Parathyroid adenoma (tissue), 2 donors: ENCODE data around the gene NUDT1.

ENCODE experiments used
- H2AFZ ChIP-seq: fragments of 300-600 bp; sonication (generic); one replicate; pipeline ENCODE4 v1.7.0; 2017; ENCODE audit warnings: antibody characterized with exemption, mild to moderate bottlenecking
- H3K27ac ChIP-seq: fragments of 300-600 bp; sonication (generic); one replicate; pipeline ENCODE4 v1.7.0; 2017
- H3K27me3 ChIP-seq: fragments of 300-600 bp; sonication (generic); one replicate; pipeline ENCODE4 v1.7.0; 2017; ENCODE audit warnings: low read length; ENCODE audit not compliant: control insufficient read depth, insufficient read depth
- H3K36me3 ChIP-seq: fragments of 300-600 bp; sonication (generic); one replicate; pipeline ENCODE4 v1.7.0; 2017; ENCODE audit warnings: low read length; ENCODE audit not compliant: control insufficient read depth, insufficient read depth
- H3K4me1 ChIP-seq: fragments of 300-600 bp; sonication (generic); one replicate; pipeline ENCODE4 v1.7.0; 2017; ENCODE audit warnings: control low read depth
- H3K4me2 ChIP-seq: fragments of 300-600 bp; sonication (generic); one replicate; pipeline ENCODE4 v1.7.0; 2017; ENCODE audit warnings: low read length
- H3K4me3 ChIP-seq: fragments of 300-600 bp; sonication (generic); one replicate; pipeline ENCODE4 v1.7.0; 2017; ENCODE audit warnings: low read depth, low read length
- H3K79me2 ChIP-seq: fragments of 300-600 bp; sonication (generic); one replicate; pipeline ENCODE4 v1.7.0; 2017; ENCODE audit warnings: control low read depth
- H3K9ac ChIP-seq: fragments of 300-600 bp; sonication (generic); one replicate; pipeline ENCODE4 v1.7.0; 2017; ENCODE audit warnings: mild to moderate bottlenecking
- H3K9me3 ChIP-seq: fragments of 300-600 bp; sonication (generic); one replicate; pipeline ENCODE4 v1.7.0; 2017; ENCODE audit warnings: low read length; ENCODE audit not compliant: control insufficient read depth
- CTCF ChIP-seq: fragments of 300-600 bp; sonication (generic); IDR thresholded peaks from one replicate; pipeline ENCODE4 v1.7.0; 2017; ENCODE audit warnings: antibody characterized with exemption, mild to moderate bottlenecking
- donor health status: primary hyperparathyroidism.

The NUDT1 gene

GRCh38 chr7:2217716-2218443, 24.1 kb upstream of the NUDT1 start:
- H3K79me2 ChIP-seq: no peaks in the 10 kb centered on the region
- H3K36me3 ChIP-seq: peaks cover 2% of the 10 kb centered on the region
- TF ChIP-seq CTCF: no peak

DNA sequence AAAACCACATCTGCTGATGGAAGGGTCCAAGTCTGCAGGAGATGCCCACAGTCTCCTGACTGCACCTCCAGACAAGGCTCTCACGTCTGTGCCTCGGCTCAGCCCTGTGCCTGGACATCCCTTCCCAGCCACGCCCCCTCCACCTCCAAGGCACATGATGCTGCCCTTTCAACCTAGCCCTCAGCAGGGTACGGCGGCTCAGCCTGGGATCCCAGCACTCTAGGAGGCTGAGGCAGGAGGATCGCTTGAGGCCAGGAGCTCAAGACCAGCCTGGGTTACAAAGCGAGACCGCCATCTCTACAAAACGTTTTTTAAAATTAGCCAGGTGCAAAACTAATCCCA, 23.6 kb upstream of the NUDT1 start:
- Histone ChIP-seq H3K36me3 (peaks cover 2% of the 10 kb centered on the region), H3K4me3 (no peak overlapping the region), H2AFZ (no peak overlapping the region), H3K9me3 (no peaks in the 10 kb centered on the region), H3K79me2 (no peaks in the 10 kb centered on the region), H3K4me2 (no peak overlapping the region), H3K27me3 (no peaks in the 10 kb centered on the region), H3K27ac (no peak overlapping the region), H3K4me1 (no peaks in the 10 kb centered on the region), H3K9ac (no peak overlapping the region)
- TF ChIP-seq CTCF: no peak

More at GRCh38 chr7:2217716-2218443, 24.1 kb upstream of the NUDT1 start:
- Histone ChIP-seq H3K27me3 (no peaks in the 10 kb centered on the region), H3K4me2 (no peak overlapping the region), H3K4me1 (no peaks in the 10 kb centered on the region), H3K4me3 (no peak overlapping the region), H3K27ac (no peak overlapping the region), H3K9ac (no peak overlapping the region), H3K9me3 (no peaks in the 10 kb centered on the region), H2AFZ (no peak overlapping the region)

GRCh38 chr7:2219136-2219535, 22.9 kb upstream of the NUDT1 start:
- Histone ChIP-seq H3K27ac (no peak overlapping the region), H2AFZ (no peak overlapping the region), H3K4me3 (no peak overlapping the region), H3K27me3 (no peaks in the 10 kb centered on the region), H3K4me1 (no peaks in the 10 kb centered on the region), H3K9me3 (no peaks in the 10 kb centered on the region), H3K4me2 (no peak overlapping the region), H3K9ac (no peak overlapping the region), H3K79me2 (peaks cover under 1% of the 10 kb centered on the region), H3K36me3 (peaks cover 2% of the 10 kb centered on the region)
- no peak for TF ChIP-seq CTCF

DNA sequence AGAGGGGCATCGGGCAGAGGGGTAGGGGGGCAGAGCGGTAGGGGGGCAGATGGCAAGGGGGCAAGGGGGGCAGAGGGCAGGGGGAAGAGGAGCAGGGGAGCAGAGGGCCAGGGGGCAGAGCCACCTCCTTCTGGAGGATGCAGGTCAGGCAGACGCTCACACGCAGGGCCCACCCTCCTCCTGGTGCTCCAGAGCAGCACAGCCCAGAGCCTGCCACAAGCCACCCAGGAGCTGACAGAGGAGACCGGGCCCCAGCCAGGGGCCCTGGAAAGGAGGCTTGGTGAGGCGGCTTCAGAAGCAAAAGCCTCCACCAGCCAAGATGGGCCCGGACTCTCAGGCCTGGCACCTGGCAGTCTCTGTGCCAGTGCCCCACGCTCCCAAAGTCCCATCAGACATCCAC, 22.4 kb upstream of the NUDT1 start:
- no peaks in the 10 kb centered on the region for H3K27me3 ChIP-seq
- no peak overlapping the region for H3K4me3 ChIP-seq
- H3K9me3 ChIP-seq: no peaks in the 10 kb centered on the region
- H3K9ac ChIP-seq: no peak overlapping the region
- H3K27ac ChIP-seq: no peak overlapping the region
- H3K36me3 ChIP-seq: peaks cover 2% of the 10 kb centered on the region
- no peak overlapping the region for H2AFZ ChIP-seq
- TF ChIP-seq CTCF: no peak
- H3K4me2 ChIP-seq: no peak overlapping the region
- peaks cover 3% of the 10 kb centered on the region for H3K79me2 ChIP-seq
- H3K4me1 ChIP-seq: no peaks in the 10 kb centered on the region

DNA sequence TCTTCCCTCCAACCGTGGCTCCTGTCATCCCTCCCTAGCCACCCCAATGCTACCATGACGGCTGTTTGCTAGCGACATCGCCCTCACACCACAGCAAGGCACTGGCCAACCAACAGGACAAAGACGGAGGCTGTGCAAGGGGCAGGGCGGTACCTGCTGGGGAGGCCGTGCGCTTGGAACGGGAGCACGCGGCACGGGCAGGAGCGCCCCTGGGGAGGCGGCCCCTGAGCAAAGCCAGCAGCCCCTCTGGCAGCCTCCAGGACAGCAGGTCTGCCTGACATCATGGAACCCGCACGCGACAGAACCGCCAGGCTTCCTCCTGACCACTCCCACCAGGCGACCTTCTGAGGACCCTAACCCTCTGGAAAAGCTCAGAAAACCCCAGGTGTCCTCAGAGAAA, 22.0 kb upstream of the NUDT1 start:
- Histone ChIP-seq H3K79me2 (peaks cover 3% of the 10 kb centered on the region), H3K9ac (no peak overlapping the region), H3K9me3 (no peaks in the 10 kb centered on the region), H3K36me3 (peaks cover 2% of the 10 kb centered on the region), H3K27ac (no peak overlapping the region), H3K27me3 (no peaks in the 10 kb centered on the region), H2AFZ (no peak overlapping the region), H3K4me3 (no peak overlapping the region), H3K4me2 (no peak overlapping the region), H3K4me1 (no peaks in the 10 kb centered on the region)
- no peak for TF ChIP-seq CTCF
